Measurements from ENCODE around the gene ALDH3B2.

- TF ChIP-seq ZBTB33 (IDR thresholded peaks at IDR 0.05; ENCODE audit: borderline replicate concordance, low read depth), result no peak
- TF ChIP-seq YY1 (IDR thresholded peaks at IDR 0.05; ENCODE audit: low read depth), result no peak
- TF ChIP-seq CTCF (IDR thresholded peaks at IDR 0.05), result no peak
- no peak for TF ChIP-seq IRF3 (IDR thresholded peaks at IDR 0.05; ENCODE audit: low read depth, low read length)
- no peak for TF ChIP-seq MXI1 (IDR thresholded peaks at IDR 0.05; ENCODE audit: low read depth, low read length)
- TF ChIP-seq RFX5 (IDR thresholded peaks at IDR 0.05; ENCODE audit: low read length), result no peak
- TF ChIP-seq MAX (IDR thresholded peaks at IDR 0.05; ENCODE audit: low read depth), result no peak
- TF ChIP-seq CHD2 (IDR thresholded peaks at IDR 0.05; ENCODE audit: low read length, partially characterized antibody), result no peak
- TF ChIP-seq EZH2phosphoT487 (IDR thresholded peaks at IDR 0.05; ENCODE audit: borderline replicate concordance, low read depth), result no peak
- TF ChIP-seq RAD21 (IDR thresholded peaks at IDR 0.05; ENCODE audit: low read length), result no peak
- TF ChIP-seq, protein P1, sequence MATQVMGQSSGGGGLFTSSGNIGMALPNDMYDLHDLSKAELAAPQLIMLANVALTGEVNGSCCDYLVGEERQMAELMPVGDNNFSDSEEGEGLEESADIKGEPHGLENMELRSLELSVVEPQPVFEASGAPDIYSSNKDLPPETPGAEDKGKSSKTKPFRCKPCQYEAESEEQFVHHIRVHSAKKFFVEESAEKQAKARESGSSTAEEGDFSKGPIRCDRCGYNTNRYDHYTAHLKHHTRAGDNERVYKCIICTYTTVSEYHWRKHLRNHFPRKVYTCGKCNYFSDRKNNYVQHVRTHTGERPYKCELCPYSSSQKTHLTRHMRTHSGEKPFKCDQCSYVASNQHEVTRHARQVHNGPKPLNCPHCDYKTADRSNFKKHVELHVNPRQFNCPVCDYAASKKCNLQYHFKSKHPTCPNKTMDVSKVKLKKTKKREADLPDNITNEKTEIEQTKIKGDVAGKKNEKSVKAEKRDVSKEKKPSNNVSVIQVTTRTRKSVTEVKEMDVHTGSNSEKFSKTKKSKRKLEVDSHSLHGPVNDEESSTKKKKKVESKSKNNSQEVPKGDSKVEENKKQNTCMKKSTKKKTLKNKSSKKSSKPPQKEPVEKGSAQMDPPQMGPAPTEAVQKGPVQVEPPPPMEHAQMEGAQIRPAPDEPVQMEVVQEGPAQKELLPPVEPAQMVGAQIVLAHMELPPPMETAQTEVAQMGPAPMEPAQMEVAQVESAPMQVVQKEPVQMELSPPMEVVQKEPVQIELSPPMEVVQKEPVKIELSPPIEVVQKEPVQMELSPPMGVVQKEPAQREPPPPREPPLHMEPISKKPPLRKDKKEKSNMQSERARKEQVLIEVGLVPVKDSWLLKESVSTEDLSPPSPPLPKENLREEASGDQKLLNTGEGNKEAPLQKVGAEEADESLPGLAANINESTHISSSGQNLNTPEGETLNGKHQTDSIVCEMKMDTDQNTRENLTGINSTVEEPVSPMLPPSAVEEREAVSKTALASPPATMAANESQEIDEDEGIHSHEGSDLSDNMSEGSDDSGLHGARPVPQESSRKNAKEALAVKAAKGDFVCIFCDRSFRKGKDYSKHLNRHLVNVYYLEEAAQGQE (IDR thresholded peaks at IDR 0.05; ENCODE audit: low read depth, low read length), result no peak
Measured at GRCh38 chr11:67631411-67631810, 43.0 kb downstream of the ALDH3B2 start.

All from SK-N-SH (cell line).